DMS53 treated with DMSO at 0.1 percent for 48 hours (cell line): ENCODE data around the gene GIT1.

Experiments used
- DNase-seq: peaks from one replicate; lab custom pipeline; 2025; ENCODE audit not compliant: unreplicated experiment; lab: John Stamatoyannopoulos, UW

The GIT1 gene

DNA sequence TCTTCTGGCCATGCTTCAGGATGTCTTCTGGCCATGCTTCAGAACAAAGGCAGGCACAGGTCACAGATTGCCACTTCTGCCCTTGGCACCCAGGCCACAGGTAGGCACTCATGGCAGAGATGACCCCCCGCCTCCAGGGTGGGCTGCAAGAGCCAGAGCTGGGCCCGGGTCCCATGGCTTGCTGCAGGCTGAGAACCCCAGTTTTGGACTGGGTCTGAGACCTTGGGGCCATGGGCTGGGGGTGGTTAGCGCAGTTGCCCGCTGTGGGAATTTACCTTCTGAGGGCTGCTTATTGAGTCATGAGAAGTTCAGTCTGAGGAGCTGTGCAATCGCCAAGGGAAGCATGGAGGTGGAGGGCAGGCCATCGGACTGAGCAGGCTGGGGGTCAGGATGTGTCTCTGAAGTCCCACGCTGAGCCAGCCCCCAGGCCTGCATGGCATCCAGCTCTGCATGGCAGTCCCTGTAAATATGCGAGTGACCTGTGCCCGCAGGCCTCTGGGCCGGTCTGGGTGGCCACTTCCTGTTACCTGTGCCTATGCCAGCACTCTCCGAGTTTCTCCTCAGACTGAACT lies 5.2 kb upstream of the GIT1 start:
- no peak for DNase-seq

DNA sequence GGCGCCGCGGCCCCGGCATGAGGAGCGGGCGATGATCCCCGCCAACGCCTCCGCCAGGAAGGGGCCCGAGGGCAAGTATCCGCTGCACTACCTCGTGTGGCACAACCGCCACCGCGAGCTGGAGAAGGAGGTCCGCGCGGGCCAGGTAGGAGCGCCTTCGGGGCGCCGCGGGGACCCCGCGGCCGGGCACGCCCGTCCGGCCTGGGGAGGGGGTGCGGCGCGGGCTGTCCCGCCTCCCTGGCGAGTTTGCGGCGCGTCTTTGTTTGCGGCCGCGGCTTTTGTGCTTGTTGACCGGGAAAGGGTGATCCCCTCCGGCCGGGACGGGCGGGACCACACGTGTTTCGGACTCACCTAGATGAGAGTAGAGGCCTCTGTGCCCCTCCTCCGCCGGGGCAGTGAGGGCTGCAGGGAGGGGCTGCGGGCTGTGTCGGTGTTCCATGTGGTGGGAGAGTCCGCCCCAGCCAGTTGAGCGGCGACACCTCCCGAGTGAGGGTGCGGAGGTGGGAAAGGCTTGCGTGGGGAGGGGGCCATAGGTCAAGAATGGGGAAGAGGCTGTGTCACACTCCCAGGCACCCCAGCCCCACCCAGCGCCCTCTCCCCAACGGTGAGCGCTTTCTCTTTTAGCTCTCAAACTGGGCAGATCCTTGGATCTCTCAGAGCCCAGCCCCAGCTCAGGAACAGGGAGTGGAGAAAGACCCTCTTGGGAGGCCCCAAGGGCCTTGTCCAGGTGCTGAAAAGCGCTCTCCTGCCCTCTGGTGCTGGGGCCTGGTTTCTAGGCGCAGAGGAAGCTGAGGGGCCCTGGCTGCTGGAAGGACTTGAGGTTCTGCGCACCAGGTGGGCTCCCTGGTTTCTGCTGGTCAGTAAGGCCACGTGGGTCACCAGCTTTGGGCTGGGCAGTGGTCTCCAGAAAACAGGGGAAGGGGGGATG lies 4.4 kb upstream of the GIT1 start:
- DNase-seq, result no peak

DNA sequence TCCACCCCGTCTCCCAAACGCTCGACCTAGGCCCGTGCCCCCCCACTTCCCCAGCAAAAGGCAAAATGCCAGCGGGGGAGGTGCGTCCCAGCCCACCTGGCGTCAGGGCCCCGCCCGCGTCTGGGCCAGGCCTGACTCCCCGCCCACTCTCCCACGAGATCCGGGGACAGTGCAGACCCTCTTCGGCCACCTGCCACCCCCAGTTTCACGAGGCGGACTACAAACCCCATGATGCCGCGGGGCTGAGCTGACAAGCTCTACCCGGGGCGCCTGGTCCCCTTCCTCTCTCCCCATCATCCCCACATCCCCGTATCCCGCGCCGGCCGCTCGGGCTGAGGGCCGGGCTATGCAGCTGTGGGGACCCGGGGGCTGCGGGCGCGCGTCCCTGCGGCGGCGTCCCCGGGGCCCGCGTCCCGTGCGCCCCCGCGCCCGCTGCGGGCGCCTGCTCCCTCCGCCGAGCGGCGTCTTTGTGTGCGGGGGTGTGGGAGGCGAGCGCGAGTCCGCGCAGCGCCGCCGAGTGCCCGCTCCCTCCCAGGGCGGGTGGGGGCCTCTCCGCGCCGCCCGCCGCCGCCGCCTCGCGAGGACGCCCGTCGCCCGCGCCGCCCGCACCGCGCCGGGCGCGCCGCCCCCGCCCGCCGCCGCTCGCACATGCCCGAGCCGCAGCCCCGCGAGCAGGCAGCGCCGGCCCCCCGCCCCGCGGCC lies 3.6 kb upstream of the GIT1 start, which contains the start of gene ANKRD13B:
TSS of gene ANKRD13B (plus strand) at position 283 of the 702 bp plus-strand sequence. CDS start 490 bp downstream, outside the sequence.
- DNase-seq, result no peak

DNA sequence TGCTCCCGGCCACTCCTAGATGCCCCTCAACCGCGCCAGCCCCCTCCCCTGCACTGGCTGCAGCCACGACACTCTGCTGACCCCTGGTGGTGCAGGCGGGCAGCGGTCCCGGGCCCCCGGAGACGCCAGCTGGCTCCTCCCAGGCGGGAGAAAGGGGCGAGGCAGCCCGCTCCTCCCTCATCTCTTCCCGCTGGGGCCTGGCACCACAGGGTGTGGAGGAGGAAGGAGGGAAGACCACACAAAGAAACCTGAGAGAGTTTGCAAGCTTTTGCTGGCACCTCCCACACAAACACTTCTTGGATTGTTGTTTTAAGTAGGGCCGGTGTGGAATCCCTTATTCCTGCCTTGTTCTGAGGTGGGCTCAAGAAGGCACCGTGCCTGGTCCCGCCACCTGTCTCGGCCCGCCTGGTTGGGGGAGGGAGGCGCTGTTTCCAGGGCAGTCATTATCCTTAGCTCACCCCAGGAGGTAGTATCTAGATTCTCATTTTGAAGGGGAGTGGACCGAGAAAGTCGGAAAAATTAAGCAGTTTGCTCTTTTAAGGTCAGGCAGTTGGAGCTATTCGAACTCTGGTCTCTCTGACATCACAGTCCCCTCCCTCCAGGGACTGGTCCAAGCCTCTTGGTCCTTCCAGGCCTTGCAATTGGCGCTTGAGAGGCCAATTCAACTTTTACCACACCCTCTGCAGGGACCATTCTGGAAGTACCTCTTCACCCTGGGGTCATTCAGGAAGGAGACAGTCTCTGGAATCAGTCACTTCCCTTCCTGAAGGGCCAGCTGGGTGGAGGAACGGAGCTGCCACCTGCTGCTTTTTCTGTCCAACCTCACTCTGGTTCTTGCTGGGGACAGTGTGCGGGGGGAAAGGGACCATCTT lies 2.5 kb upstream of the GIT1 start:
- DNase-seq, result peak; percentile 81

DNA sequence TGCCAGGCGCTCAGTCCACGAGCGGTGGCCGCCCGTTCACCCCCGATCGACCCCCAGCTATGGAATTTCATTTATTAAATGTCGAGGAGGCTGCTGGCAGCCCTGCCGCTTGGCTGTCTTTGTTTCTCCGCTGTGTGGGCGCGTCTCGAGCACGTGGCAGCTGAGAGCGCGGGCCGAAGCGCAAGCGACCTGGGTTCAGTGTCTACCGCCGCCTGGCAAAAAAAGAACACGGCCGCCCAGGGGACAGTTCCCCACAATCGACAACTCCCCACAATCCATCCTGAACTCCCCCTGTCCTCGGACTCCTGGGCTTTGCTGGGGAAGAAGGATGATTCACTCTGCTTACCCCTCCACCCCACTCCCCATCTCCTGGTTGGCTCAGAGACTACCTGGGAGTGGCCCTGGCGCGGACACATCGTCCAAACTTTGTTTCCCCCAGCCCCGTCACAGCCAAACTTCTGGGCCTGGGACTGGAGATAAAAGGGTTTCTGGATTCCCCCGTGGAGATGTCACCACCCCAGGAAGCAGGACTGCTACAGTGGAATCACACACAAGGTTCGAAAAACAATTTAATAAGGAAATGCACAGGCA lies 1.8 kb upstream of the GIT1 start:
- peak; percentile 62 for DNase-seq

DNA sequence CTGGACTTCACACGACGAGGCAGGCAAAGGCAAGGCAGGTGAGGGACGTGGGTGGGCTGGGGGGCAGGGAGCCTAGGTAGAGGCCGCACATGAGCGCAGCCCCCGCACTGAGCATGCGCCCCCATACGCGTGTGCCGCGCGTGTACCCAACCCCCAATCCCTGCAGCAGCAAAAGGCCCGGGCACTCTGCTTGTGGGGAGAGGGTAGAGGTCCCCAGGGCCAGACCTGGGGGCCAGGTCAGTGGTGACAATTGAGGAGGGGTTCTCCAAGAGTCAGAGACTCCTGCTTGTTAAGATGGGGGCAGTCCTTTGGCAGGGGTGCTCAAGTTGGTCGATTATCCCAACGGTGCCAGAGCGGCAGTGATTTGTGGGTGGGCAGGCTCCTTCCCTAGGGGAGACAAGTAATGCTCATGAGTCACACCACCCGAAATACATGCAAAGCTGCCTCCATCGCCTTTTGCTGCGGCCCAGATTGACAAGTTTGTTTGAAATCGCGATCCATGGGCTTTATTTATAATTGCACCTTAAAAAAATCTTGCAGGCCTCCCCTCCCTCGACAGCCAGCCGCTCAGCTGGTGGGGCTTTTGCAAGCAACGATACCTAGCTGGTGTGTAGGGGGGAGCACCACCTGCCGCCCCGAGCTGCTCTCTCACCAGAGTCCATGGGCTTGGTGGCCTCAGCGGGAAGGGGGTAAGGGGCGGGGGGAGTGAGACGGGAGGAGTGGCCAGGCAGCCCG lies 1.1 kb upstream of the GIT1 start:
- DNase-seq, result no peak

DNA sequence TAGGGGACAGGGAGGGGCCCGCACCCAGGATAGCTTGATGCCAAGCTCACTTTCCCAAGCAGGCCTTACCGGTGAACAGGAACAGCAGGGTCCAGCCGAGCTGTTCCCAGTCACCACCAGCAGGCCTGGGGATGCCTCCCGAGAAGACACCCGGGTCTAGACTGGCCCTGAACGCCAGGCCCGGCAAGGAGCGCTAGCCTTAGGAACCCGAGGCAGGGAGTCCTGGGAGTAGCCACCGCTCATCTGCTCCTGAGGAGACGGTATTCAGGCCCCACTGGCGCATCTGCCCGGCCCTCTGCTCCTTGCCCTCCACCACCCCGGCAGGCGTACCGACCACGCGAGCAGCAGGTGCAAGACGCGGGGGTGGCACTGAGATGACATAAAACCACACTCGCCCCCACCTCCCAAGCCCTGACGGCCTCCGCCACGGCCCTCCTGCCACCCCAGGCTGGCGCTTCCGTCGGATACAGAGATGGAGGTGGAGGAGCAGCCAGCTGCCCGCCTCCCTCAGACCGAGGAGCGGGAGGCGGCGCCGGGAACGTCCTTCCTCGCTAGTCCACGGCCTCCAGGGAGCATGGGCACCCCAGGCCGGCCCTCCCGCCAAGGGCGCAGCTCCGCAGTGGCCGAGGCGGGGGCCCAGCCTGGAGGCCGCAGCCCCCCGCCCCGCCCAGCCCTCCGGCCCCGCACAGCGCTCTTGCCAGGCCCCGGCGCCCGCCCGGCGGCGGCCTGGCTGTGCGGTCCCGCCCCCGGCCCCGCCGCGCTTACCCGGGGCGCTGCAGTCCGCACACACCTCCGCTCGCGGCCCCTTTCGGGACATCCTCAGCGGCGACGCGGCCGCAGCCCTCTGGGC lies 661 bp downstream of the GIT1 start:
- no peak for DNase-seq

DNA sequence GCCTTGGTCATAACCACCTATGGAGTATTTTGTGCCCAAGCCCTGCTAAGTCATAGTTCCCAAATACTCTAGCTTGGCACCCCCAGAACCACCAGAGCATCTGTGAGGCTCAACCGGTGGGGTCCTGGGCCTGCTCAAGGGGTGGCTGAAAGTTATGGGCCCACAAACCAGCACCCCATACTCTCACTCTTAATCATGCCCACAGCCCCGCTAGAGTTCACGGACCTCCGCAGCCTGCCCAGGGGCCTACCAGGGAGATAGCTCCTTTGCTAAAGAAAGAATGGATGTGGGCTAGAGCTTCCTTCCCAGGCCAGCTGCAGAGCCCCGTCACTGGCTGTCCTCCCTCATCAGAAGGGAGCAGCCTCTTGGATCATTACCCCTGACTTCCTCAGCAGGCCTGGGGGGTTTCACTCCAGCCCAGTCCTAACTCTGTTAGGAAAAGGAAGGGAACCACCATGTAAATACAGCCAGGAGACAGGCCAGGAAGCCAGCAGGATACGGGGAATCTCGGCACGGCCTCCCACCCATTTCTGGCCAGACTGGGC lies 1.4 kb downstream of the GIT1 start:
- DNase-seq, result no peak

DNA sequence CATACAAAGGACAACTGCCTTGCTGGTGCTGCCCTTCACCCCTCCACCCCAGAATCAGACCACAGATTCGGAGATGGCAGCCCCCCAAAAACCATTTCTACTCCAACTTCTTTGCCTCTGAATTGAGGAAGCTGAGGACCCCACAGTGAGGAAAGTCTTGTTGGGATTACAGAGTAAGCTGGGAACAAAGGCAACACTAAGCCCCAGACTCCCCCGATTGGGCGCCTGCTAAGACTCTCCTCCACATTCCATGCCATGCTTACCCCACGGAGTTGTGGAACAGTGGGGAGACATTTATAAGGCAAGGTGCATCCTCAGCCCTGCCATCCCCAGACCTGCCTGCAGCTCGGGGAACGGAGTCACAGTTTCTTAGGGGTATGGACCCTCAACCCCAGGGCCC lies 1.9 kb downstream of the GIT1 start:
- DNase-seq, result no peak

DNA sequence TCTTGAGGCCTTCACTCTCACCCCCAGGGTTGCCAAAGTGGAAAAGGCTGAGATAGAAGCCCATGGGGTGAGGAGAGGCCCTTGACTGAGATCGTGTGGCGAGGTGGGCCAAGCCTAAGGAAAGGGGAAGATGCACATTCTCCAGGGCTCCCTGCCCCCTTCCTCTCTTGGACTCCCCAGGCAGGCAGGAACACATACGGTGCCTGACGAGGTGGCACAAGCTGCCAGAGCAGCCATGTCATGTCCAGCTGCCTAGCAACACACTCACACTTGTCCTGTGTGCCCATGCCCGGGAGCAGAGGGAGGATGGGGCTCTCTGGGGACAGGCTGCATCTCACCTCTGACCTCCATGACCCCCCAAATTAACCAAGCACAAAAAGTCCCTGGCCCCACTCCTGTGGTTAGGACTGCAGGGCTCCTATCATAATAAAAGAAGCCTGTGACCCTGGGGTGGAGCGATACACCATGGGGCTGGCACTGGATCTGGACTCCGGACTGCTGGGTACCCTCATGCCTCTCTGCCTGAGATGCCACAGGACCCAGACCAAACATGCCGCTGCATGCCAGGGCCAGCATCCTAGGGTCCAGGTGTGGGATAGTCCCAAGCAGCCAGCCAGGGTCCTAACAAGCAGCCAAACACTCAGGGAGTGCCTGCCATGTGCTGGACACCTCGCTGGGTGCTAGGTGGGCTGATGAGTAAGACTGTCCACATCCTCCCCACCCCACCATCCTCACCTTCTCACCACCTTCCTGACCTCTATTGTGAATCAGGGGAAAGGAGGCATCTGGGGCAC lies 2.6 kb downstream of the GIT1 start:
- DNase-seq, result no peak

DNA sequence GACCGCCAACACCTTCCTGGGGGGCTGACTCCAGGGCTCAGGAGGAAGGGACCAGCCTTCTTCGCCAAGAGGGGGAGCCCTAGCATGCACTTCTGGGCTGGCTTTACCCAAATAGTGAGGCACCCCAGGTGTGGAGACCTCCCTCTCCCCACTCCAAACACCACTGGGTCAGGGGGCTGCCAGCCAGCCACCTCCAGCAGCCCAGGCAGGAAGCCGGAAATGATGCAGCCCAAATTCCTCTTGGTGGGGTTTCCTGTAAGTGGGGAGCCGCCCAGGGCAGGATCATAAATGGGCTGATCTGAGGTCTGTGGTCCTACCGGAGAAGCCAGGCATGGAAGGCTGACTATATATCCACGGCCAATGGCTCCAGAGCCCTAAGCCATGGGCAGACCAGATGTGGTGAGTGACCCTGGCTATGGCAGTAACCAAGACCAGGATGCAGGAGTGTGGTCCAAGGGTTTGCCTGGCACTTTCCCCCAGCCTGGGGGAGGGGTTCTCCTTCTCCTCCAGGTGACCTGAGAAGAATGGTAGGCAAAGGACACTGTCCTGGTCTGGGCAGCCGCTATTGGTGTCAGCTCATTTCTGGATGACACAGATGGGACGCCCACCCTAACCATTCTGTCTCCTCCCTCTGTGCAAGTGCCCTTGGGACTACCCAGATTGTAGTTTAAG lies 4.2 kb downstream of the GIT1 start:
- DNase-seq, result no peak

DNA sequence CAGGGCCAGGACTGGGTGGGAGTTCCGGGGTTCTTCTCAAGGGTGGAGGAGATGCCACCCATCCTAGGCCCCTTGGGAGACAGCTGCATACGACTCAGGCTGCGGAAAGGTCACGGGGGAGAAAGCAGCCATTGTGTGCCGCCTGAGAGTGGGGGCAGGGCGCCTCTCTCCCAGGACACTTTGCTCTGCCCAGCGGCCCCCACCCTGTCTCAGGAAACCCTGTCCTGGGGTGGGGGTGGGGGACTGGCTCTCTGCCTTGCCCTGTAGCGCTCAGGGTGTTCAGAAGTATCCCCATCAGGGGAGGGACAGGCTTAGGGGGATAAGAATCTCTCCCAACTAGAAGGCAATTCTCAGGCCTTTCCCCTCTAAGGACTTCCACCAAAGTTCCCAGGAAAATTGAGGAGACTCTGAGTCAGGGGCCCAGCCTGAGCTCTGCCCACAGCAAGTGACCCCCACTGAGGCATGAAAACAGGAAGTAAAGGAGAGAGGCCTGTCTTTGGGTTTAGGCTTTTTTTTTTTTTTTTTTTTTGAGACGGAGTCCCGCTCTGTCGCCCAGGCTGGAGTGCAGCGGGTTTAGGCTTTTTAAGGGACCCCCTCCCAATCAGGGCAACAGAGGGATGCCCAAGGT lies 4.9 kb downstream of the GIT1 start:
- DNase-seq, result no peak

DNA sequence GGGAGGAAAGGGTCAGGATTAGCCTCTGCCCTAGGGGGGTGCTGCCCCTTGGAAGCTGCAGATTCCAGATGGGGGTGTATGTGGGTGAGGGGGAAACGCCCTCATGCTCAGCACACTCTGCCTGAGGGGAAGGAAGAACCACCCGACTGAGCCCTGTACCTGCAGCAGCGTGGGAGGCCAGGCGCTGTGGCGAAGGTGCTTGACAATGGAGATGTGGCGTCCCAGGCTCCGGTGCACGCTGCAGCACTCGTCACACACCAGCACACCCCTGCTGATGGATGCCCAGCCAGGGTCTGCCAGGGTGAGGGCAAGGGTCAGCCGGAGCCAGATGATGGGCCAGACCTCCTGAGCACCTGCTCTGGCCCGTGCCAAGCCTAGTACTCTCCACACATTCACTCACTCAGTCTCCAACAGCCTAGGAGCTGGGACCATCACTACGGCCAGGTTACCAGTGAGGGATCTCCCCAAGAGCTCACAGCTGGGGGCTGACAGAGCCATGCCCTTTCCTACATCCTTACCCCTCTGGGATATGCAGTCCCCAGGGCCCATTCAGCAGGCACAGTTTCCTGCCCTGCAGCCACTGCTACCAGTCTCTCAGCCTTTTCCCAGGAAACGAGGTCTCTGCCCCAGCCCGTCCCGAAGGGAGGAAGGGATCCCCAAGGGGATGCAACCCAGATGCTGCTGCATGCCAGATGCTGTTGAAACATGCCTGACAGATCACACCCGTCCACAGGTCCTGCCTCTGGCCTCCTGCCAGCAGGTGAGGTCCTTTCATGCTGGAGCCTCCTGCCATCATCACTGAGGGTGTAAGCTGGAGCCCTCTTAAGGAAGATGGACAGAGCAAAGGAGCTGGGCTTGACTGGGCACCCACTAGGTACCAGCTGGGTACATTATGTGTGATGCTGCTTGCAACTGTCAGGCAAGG lies 5.9 kb downstream of the GIT1 start:
- DNase-seq, result no peak

DNA sequence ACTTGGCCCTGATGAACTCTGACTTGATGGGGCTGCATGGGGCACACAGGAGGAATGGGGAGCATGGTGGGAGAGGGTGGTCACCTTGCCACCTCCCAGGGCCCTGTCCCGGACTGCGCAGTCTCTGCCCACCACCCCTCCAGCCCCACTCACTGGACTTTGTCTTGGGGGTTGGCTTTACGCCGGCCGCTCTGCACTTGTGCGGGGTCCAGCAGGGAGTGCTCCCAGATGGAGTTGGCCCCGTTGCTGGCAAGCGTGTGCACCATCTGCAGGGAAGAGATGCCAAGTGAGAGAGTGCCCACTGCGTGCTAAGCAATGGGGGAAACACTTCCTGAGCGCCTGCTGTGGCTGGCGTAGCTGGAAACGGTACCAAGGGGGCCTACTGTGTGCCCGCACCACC lies 6.7 kb downstream of the GIT1 start:
- no peak for DNase-seq

DNA sequence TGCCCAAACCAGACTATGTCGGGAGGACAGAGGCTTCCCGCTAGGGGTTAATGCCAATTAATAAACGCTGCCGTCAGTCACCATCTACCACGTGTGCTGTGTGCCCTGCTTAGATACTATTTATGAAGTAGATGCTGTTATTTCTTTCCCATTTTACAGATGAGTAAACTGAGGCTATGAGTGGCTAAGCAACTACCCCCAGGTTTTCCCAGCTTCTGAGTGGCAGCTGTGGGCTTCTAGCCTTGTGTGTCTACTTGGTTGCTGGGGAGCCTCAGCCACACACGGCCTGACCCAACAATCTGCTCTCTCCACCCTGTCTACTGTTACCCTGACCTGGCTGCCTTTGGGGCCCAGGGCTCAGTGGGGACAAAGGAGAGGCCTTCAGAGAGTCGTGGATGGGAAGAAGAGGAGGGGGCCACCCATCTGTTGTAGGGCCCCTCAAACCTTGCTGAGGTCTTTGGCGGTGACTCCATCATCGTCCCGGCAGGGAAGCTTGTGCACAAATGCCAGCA lies 7.1 kb downstream of the GIT1 start:
- no peak for DNase-seq
